GM12865 (cell line): ENCODE results near the gene SETD6.

Experiments used
- DNase-seq: peaks from one replicate; pipeline ENCODE4 v3.0.0; 2010; ENCODE audit warnings: low read depth
- H3K4me3 ChIP-seq: 2 replicates; pipeline ENCODE4 v1.5.1; 2011; ENCODE audit warnings: mild to moderate bottlenecking, low read depth, low read length, control low read depth
- CTCF ChIP-seq: IDR thresholded peaks from 2 replicates; pipeline ENCODE4 v1.5.1; 2011; ENCODE audit warnings: low read length, control low read depth, low read depth, inconsistent platforms; ENCODE audit not compliant: insufficient read depth; ENCODE audit errors: missing control alignments

Gene SETD6

GRCh38 chr16:58515871-58516767 lies 802 bp downstream of the SETD6 start:
- DNase-seq: peak; percentile 67
- peak overlapping the region; percentile 62 for H3K4me3 ChIP-seq
- no peak for TF ChIP-seq CTCF

GRCh38 chr16:58516768-58517107 lies 1.4 kb downstream of the SETD6 start:
- DNase-seq: no peak
- no peak for TF ChIP-seq CTCF
- H3K4me3 ChIP-seq: peak overlapping the region; percentile 62

- DNase-seq: peak; percentile 60
- H3K4me3 ChIP-seq: peak overlapping the region; percentile 0
- no peak for TF ChIP-seq CTCF
Observed at GRCh38 chr16:58518083-58518979, 3.0 kb downstream of the SETD6 start.

GRCh38 chr16:58518980-58519368 lies 3.7 kb downstream of the SETD6 start:
- peak overlapping the region; percentile 0; the same call in 1 of the 2 replicates for H3K4me3 ChIP-seq
- no peak for DNase-seq
- no peak for TF ChIP-seq CTCF

GRCh38 chr16:58519707-58520106 lies 4.4 kb downstream of the SETD6 start:
- TF ChIP-seq CTCF: no peak
- no peak for DNase-seq
- no peak overlapping the region for H3K4me3 ChIP-seq

- TF ChIP-seq CTCF: no peak
- H3K4me3 ChIP-seq: no peak overlapping the region
- DNase-seq: no peak
Observed at GRCh38 chr16:58530179-58530578, 14.9 kb downstream of the SETD6 start.
